ENCODE measurements around the gene FBXO47.

DNA sequence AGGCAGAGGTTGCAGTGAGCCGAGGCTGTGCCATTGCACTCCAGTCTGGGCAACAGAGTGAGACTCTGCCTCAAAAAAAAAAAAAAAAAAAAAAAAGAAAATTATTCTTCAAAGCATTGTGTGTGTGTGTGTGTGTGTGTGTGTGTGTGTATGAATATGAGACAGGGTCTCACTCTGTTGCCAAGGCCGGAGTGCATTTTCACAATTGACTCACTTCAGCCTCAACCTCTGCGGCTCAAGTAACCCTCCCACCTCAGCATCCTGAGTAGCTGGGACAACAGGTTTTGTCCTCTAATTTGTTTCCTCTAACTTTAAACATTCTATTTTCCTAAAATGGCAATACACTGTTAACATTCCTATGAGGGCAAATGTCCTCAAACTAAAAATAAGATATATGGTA is 7.7 kb downstream of the FBXO47 start:
- no peak for TF ChIP-seq EZH2 (IDR thresholded peaks at IDR 0.05)
- no peak for TF ChIP-seq POLR2AphosphoS5 (IDR thresholded peaks at IDR 0.05; ENCODE audit: borderline replicate concordance, low read depth, low read length)
- TF ChIP-seq FOXP2 (optimal IDR thresholded peaks at IDR 0.05; ENCODE audit: control extremely low read depth, extremely low read length, insufficient read depth) = no peak
